Fibroblast of the aortic adventitia (primary cell): ENCODE measurements around the gene TRIP6. TPM values are rescaled to one million over a fixed set of nuclear protein-coding genes. Genes with fewer than 3 reads are reported as not detected.

Source experiments
- DNase-seq: peaks from one replicate; pipeline ENCODE4 v3.0.0-alpha.2; 2010; ENCODE audit warnings: low read depth
- H3K4me3 ChIP-seq: 2 replicates; pipeline ENCODE4 v1.5.1; 2011; ENCODE audit warnings: low read depth, mild to moderate bottlenecking, control low read depth, low read length, moderate library complexity
- total RNA-seq: library from RNA; depleted of rRNA; stranded (reverse); fragments of >200 nt; gene quantifications from 2 replicates; pipeline ENCODE4 v1.2.3, GENCODE V29; 2012; ENCODE audit warnings: low replicate concordance
- TF ChIP-seq, protein P1 (sequence below): IDR thresholded peaks from 2 replicates; pipeline ENCODE4 v1.5.1; 2011; ENCODE audit warnings: mild to moderate bottlenecking, low read length, control low read depth, inconsistent platforms; ENCODE audit not compliant: insufficient read depth

The TRIP6 gene
- total RNA-seq, 1 donor = 71.4 TPM

DNA sequence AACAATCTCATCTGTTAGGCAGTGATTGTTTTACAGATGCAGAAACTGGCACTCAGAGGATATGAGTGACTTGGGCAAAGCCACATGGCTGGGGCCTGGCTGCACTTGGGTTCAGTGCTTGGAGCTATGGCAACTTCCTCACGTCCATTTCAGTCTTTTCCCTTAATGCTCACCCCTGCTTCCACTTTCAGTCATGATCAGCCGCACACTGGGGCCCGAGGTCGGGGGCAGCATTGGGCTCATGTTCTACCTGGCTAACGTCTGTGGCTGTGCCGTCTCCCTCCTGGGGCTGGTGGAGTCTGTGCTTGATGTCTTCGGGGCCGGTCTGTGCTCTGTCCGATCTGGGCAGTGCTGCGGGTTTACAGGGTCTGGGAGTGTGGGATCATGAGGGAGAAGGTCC is 11.7 kb upstream of the TRIP6 start:
- H3K4me3 ChIP-seq = no peak overlapping the region
- no peak for DNase-seq
- TF ChIP-seq, protein P1, sequence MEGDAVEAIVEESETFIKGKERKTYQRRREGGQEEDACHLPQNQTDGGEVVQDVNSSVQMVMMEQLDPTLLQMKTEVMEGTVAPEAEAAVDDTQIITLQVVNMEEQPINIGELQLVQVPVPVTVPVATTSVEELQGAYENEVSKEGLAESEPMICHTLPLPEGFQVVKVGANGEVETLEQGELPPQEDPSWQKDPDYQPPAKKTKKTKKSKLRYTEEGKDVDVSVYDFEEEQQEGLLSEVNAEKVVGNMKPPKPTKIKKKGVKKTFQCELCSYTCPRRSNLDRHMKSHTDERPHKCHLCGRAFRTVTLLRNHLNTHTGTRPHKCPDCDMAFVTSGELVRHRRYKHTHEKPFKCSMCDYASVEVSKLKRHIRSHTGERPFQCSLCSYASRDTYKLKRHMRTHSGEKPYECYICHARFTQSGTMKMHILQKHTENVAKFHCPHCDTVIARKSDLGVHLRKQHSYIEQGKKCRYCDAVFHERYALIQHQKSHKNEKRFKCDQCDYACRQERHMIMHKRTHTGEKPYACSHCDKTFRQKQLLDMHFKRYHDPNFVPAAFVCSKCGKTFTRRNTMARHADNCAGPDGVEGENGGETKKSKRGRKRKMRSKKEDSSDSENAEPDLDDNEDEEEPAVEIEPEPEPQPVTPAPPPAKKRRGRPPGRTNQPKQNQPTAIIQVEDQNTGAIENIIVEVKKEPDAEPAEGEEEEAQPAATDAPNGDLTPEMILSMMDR = no peak

- H3K4me3 ChIP-seq = no peak overlapping the region
- TF ChIP-seq, protein P1 = no peak
- DNase-seq = no peak
Measured at GRCh38 chr7:100856871-100857282, 10.3 kb upstream of the TRIP6 start.

DNA sequence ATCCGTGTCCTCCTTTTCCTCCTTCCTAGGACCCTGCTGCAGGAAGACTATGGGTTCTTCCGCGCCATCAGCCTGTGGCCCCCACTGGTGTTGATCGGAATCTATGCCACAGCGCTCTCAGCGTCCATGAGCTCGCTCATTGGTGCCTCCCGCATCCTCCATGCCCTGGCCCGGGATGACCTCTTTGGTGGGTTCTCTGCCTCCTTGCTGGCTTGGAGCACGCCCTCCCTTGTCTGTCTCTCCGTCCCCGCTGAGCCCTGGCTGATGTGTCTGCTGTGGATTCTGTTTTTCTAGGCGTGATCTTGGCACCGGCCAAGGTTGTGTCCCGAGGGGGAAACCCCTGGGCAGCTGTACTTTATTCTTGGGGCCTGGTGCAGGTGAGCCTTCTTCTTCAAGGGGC is 7.3 kb upstream of the TRIP6 start:
- no peak for DNase-seq
- TF ChIP-seq, protein P1 = no peak
- no peak overlapping the region for H3K4me3 ChIP-seq

DNA sequence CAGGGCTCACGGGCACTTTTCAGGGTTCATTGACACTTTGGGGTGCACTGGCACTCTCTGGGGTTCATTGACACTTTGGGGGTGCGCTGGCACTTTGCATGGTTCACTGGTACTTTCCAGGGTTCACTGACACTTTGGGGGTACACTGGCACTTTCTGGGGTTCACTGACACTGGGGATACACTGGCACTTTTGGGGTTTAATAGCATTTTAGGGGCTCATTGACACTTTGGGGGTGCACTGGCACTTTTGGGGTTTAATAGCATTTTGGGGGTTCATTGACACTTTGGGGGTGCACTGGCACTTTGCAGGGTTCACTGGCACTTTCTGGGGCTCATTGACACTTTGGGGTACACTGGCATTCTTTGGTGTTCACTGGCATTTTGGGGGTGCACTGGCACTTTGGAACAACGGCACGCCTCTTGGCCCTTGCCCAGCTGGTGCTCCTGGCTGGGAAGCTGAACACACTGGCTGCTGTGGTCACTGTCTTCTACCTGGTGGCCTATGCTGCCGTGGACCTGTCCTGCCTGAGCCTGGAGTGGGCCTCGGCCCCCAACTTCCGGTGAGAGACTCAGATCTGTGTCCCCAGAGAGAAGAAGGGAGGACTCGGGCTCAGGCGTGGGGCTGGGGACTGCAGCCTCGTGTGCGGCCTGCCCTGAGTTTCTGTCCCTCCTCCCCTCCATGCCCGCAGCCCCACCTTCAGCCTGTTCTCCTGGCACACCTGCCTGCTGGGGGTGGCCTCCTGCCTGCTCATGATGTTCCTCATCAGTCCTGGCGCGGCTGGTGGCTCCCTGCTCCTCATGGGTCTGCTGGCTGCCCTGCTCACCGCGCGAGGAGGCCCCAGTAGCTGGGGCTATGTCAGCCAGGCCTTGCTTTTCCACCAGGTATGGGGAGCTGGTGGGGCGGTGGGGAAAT is 6.2 kb upstream of the TRIP6 start:
- TF ChIP-seq, protein P1 = no peak
- no peak for DNase-seq
- no peak overlapping the region for H3K4me3 ChIP-seq

GRCh38 chr7:100861616-100861985 is 5.6 kb upstream of the TRIP6 start:
- TF ChIP-seq, protein P1 = no peak
- no peak overlapping the region for H3K4me3 ChIP-seq
- no peak for DNase-seq

GRCh38 chr7:100863406-100863950 is 3.7 kb upstream of the TRIP6 start:
- H3K4me3 ChIP-seq = no peak overlapping the region
- DNase-seq = no peak
- TF ChIP-seq, protein P1 = no peak
